ENCODE results near the gene LSP1. TPM values are rescaled to one million over a fixed set of nuclear protein-coding genes. Genes with fewer than 3 reads are reported as not detected.

Gene LSP1
- total and polyA plus RNA-seq, 2 of the 13 experiments (the other 11 are each of a cell fraction or from before 2014, with no cell fraction given), result 0.59 to 1.00 TPM

- TF ChIP-seq PREB (CRISPR knock-in tag; IDR thresholded peaks at IDR 0.05) (no peak), TAF1 (CRISPR knock-in tag; IDR thresholded peaks at IDR 0.05) (no peak), NCOA1 (CRISPR knock-in tag; IDR thresholded peaks at IDR 0.05) (no peak), SP5 (CRISPR knock-in tag; IDR thresholded peaks at IDR 0.05; ENCODE audit: borderline replicate concordance, low read depth) (no peak), ZC3H13 (CRISPR knock-in tag; IDR thresholded peaks at IDR 0.05) (0 out of 2 replicates have a peak, but pooled peaks have one; percentile 10), ZNF777 (CRISPR knock-in tag; IDR thresholded peaks at IDR 0.05) (no peak), HDAC1 (CRISPR knock-in tag; IDR thresholded peaks at IDR 0.05) (no peak), ZBTB21 (CRISPR knock-in tag; IDR thresholded peaks at IDR 0.05) (no peak), FOXA1 (IDR thresholded peaks at IDR 0.05) (no peak), FOXA1 (CRISPR knock-in tag; IDR thresholded peaks at IDR 0.05) (no peak), ZNF687 (CRISPR knock-in tag; IDR thresholded peaks at IDR 0.05) (no peak), PRPF4 (IDR thresholded peaks at IDR 0.05; ENCODE audit: low read depth, low read length, poor library complexity, severe bottlenecking) (no peak), ZNF556 (CRISPR knock-in tag; IDR thresholded peaks at IDR 0.05; ENCODE audit: borderline replicate concordance) (no peak), PHF21A (CRISPR knock-in tag; IDR thresholded peaks at IDR 0.05) (no peak)
These were observed 22.9 kb upstream of the LSP1 start (continued) for GRCh38 chr11:1830004-1830321.

Data from HepG2 (cell line).